Astrocyte of the cerebellum (primary cell): ENCODE data around the gene TMEM164.

Source experiments
- DNase-seq: peaks from one replicate; pipeline ENCODE4 v3.0.0-alpha.2; 2011; ENCODE audit warnings: low read depth
- H3K4me3 ChIP-seq: 2 replicates; pipeline ENCODE4 v1.5.1; 2011; ENCODE audit warnings: mild to moderate bottlenecking, low read depth, low read length, moderate library complexity
- CTCF ChIP-seq: IDR thresholded peaks from 2 replicates; pipeline ENCODE4 v1.5.1; 2012; ENCODE audit warnings: low read length, low read depth, moderate library complexity, mild to moderate bottlenecking; ENCODE audit errors: missing control alignments
- in situ Hi-C: cut with HindIII; loops from 2 replicates; pipeline ENCODE4 v1.10.0; 2017; ENCODE audit warnings: low sequenced_read_pairs

Gene TMEM164

GRCh38 chrX:110162867-110163266, 160.0 kb downstream of the TMEM164 start:
- in situ Hi-C loops, result no loop called here
- no peak for TF ChIP-seq CTCF

GRCh38 chrX:110163488-110163887, 160.6 kb downstream of the TMEM164 start:
- no peak overlapping the region for H3K4me3 ChIP-seq
- no peak for TF ChIP-seq CTCF
- DNase-seq, result no peak
- in situ Hi-C loops, result no loop called here

More at GRCh38 chrX:110162867-110163266, 160.0 kb downstream of the TMEM164 start:
- no peak for DNase-seq
- H3K4me3 ChIP-seq, result no peak overlapping the region

- peak; percentile 56 for TF ChIP-seq CTCF
- DNase-seq, result no peak
- in situ Hi-C loops, result no loop called here
- H3K4me3 ChIP-seq, result no peak overlapping the region
Measured at GRCh38 chrX:110167952-110168451, 165.1 kb downstream of the TMEM164 start.

- in situ Hi-C loops, result no loop called here
Measured at GRCh38 chrX:110168585-110168984, 165.7 kb downstream of the TMEM164 start.

GRCh38 chrX:110170029-110170428, 167.1 kb downstream of the TMEM164 start:
- in situ Hi-C loops, result no loop called here
- H3K4me3 ChIP-seq, result no peak overlapping the region
- TF ChIP-seq CTCF, result no peak
- no peak for DNase-seq

More at GRCh38 chrX:110168585-110168984, 165.7 kb downstream of the TMEM164 start:
- H3K4me3 ChIP-seq, result no peak overlapping the region
- no peak for DNase-seq
- TF ChIP-seq CTCF, result no peak

- in situ Hi-C loops, result no loop called here
- DNase-seq, result no peak
- no peak overlapping the region for H3K4me3 ChIP-seq
- TF ChIP-seq CTCF, result no peak
Measured at GRCh38 chrX:110171442-110171841, 168.5 kb downstream of the TMEM164 start.

GRCh38 chrX:110172215-110172614, 169.3 kb downstream of the TMEM164 start:
- no peak overlapping the region for H3K4me3 ChIP-seq
- DNase-seq, result no peak
- in situ Hi-C loops, result no loop called here
- TF ChIP-seq CTCF, result no peak
